ENCODE measurements around the gene NR1D1. TPM values are rescaled to one million over a fixed set of nuclear protein-coding genes. Genes with fewer than 3 reads are reported as not detected.
A peak's percentile ranks its signal among the peaks of the same experiment; 100 is the strongest.

NR1D1 gene
- total and polyA plus RNA-seq, 2 of the 13 experiments (the other 11 are each of a cell fraction or from before 2014, with no cell fraction given): 2.1 to 2.7 TPM

GRCh38 chr17:40068129-40068581 lies 32.2 kb downstream of the NR1D1 start:
- Histone ChIP-seq H3K27ac (ENCODE audit: extremely low read length, insufficient read depth, low read length) (no peak overlapping the region), H3K4me2 (ENCODE audit: low read depth, low read length) (peak overlapping the region; percentile 42; the same call in 1 of the 2 replicates), H3K27me3 (ENCODE audit: control insufficient read depth in 1 of 2, insufficient read depth in 2 of 2, low read length in 2 of 2) (no peaks in the 10 kb centered on the region), H3K36me3 (replicated peaks in 1 of 2; ENCODE audit: control insufficient read depth in 1 of 2, insufficient read depth in 2 of 2, low read length in 2 of 2) (no peaks in the 10 kb centered on the region), H3K4me1 (ENCODE audit: insufficient read depth, low read length) (peaks cover 96% of the 10 kb centered on the region), H3K4me3 (replicated peaks in 1 of 3; ENCODE audit: insufficient read depth in 1 of 3, low read depth in 2 of 3, low read length in 3 of 3) (no peak overlapping the region; a peak in 1 of 6 replicates), H3K9me3 (ENCODE audit: low read length) (no peaks in the 10 kb centered on the region), H3K79me2 (ENCODE audit: insufficient read depth, low read length) (peaks cover 8% of the 10 kb centered on the region), H3K9ac (ENCODE audit: insufficient read depth, low read depth, low read length) (no peak overlapping the region), H4K20me1 (ENCODE audit: insufficient read depth, low read length) (no peaks in the 10 kb centered on the region), H2AFZ (ENCODE audit: low read length) (no peak overlapping the region)
- no peak for DNase-seq (ENCODE audit: low spot score)
- intact Hi-C loops (cut with micrococcal nuclease; ENCODE audit: unreplicated experiment): no loop called here
- CTCF ChIA-PET (ENCODE audit: low intra/inter-chr PET ratio, low total read pairs): no interaction called here
- FAIRE-seq: peak; percentile 23
- no peak for ATAC-seq
- POLR2A ChIA-PET: no interaction called here
- in situ Hi-C loops (cut with HindIII; ENCODE audit: extremely low pct_ligation_motif_present, low pct_unique_long_range_greater_than_20kb): no loop called here
- no TSS peak for BruUV-seq (replicated peaks)
- 64% methylated on average over 4 of the region's 4 CpGs for WGBS (ENCODE audit: low lambda C conversion rate)
- TF ChIP-seq HNRNPL (IDR thresholded peaks at IDR 0.05; ENCODE audit: low read depth, low read length) (0 out of 2 replicates have a peak, but pooled peaks have one; percentile 71), ZNF264 (CRISPR knock-in tag; IDR thresholded peaks at IDR 0.05) (no peak), IRX3 (CRISPR knock-in tag; IDR thresholded peaks at IDR 0.05; ENCODE audit: borderline replicate concordance, low read depth) (no peak), CBFB (CRISPR knock-in tag; IDR thresholded peaks at IDR 0.05) (no peak), FOXA1 (IDR thresholded peaks at IDR 0.05) (no peak), FOXA1 (CRISPR knock-in tag; IDR thresholded peaks at IDR 0.05) (peak; percentile 62), SOX13 (IDR thresholded peaks at IDR 0.05) (no peak), SOX13 (CRISPR knock-in tag; conservative IDR thresholded peaks at IDR 0.05 in 1 of 2, IDR thresholded peaks at IDR 0.05 in 1 of 2) (peak in 1 of 2 experiments; percentile 56; a peak in 1 of 4 replicates), SOX5 (CRISPR knock-in tag; IDR thresholded peaks at IDR 0.05; ENCODE audit: borderline replicate concordance) (peak; percentile 17; the same call in 1 of the 2 replicates), ZNF121 (CRISPR knock-in tag; IDR thresholded peaks at IDR 0.05) (no peak), HDAC2 (CRISPR knock-in tag; IDR thresholded peaks at IDR 0.05) (no peak), SNAPC2 (CRISPR knock-in tag; IDR thresholded peaks at IDR 0.05) (no peak), ATF7 (IDR thresholded peaks at IDR 0.05) (no peak), ATF7 (CRISPR knock-in tag; IDR thresholded peaks at IDR 0.05) (no peak)
- TF ChIP-seq, protein P1, sequence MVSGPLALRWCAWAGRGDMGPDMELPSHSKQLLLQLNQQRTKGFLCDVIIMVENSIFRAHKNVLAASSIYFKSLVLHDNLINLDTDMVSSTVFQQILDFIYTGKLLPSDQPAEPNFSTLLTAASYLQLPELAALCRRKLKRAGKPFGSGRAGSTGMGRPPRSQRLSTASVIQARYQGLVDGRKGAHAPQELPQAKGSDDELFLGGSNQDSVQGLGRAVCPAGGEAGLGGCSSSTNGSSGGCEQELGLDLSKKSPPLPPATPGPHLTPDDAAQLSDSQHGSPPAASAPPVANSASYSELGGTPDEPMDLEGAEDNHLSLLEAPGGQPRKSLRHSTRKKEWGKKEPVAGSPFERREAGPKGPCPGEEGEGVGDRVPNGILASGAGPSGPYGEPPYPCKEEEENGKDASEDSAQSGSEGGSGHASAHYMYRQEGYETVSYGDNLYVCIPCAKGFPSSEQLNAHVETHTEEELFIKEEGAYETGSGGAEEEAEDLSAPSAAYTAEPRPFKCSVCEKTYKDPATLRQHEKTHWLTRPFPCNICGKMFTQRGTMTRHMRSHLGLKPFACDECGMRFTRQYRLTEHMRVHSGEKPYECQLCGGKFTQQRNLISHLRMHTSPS (CRISPR knock-in tag; IDR thresholded peaks at IDR 0.05; ENCODE audit: low read depth): peak; percentile 59; the same call in 1 of the 2 replicates
- TF ChIP-seq, protein P2, sequence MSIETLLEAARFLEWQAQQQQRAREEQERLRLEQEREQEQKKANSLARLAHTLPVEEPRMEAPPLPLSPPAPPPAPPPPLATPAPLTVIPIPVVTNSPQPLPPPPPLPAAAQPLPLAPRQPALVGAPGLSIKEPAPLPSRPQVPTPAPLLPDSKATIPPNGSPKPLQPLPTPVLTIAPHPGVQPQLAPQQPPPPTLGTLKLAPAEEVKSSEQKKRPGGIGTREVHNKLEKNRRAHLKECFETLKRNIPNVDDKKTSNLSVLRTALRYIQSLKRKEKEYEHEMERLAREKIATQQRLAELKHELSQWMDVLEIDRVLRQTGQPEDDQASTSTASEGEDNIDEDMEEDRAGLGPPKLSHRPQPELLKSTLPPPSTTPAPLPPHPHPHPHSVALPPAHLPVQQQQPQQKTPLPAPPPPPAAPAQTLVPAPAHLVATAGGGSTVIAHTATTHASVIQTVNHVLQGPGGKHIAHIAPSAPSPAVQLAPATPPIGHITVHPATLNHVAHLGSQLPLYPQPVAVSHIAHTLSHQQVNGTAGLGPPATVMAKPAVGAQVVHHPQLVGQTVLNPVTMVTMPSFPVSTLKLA (IDR thresholded peaks at IDR 0.05): peak; percentile 80
- TF ChIP-seq, protein P3, sequence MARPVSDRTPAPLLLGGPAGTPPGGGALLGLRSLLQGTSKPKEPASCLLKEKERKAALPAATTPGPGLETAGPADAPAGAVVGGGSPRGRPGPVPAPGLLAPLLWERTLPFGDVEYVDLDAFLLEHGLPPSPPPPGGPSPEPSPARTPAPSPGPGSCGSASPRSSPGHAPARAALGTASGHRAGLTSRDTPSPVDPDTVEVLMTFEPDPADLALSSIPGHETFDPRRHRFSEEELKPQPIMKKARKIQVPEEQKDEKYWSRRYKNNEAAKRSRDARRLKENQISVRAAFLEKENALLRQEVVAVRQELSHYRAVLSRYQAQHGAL (CRISPR knock-in tag; IDR thresholded peaks at IDR 0.05; ENCODE audit: not compliant biosample characterization): no peak
- TF ChIP-seq, protein P4, sequence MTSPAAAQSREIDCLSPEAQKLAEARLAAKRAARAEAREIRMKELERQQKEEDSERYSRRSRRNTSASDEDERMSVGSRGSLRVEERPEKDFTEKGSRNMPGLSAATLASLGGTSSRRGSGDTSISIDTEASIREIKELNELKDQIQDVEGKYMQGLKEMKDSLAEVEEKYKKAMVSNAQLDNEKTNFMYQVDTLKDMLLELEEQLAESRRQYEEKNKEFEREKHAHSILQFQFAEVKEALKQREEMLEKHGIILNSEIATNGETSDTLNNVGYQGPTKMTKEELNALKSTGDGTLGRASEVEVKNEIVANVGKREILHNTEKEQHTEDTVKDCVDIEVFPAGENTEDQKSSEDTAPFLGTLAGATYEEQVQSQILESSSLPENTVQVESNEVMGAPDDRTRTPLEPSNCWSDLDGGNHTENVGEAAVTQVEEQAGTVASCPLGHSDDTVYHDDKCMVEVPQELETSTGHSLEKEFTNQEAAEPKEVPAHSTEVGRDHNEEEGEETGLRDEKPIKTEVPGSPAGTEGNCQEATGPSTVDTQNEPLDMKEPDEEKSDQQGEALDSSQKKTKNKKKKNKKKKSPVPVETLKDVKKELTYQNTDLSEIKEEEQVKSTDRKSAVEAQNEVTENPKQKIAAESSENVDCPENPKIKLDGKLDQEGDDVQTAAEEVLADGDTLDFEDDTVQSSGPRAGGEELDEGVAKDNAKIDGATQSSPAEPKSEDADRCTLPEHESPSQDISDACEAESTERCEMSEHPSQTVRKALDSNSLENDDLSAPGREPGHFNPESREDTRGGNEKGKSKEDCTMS (CRISPR knock-in tag; conservative IDR thresholded peaks at IDR 0.05): no peak
